ENCODE measurements around the gene LKAAEAR1. TPM values are rescaled to one million over a fixed set of nuclear protein-coding genes. Genes with fewer than 3 reads are reported as not detected.

The LKAAEAR1 gene
- polyA plus RNA-seq, 1 donor, result 0.19 TPM

DNA sequence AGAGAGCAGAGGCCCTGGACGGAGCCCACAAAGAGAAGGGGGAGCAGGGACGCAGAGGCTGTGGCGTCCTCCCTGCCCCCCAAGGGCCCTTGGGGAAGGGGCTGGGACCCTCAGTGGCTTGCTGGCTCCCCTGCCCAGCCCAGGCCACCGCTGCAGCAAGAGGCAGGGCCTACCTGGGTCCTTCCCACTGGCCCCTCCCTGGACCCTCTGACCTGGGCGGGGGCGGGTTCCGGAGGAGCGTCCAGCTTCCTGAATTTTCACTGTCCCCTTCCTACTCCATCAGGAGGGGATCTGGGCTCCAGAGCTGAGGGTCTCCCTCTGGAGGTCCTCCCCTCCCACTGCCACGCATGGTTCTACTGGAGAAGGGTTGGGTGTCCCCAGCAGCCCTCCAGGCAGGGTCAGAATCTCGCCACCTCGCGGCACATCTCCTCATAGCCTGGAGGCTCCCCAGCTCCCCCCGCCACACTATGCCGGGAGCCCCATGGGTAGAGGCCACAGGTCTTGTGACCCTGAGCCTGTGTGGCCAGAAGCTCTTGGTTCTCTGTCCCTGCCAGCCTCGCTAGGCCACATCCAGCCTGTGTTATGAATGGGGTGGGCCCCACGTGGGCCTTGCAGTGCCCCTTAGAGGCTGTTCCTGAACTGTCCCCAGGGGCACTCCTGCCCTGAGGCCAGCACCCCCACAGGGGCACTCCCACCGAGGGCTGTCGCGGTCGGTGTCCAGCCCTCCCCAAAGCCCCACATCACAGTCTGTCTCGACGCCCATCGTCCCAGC is 33.8 kb downstream of the LKAAEAR1 start:
- no peaks in the 10 kb centered on the region for H3K36me3 ChIP-seq (ENCODE audit: control insufficient read depth, insufficient read depth, low read length)
- H3K27ac ChIP-seq (ENCODE audit: low read length), result no peak overlapping the region
- peaks cover 2% of the 10 kb centered on the region for H3K4me1 ChIP-seq (ENCODE audit: control insufficient read depth, insufficient read depth, low read length)
- WGBS (ENCODE audit: insufficient coverage, low lambda C conversion rate), result no CpG with 5 or more reads among the region's 23 CpGs
- H3K4me3 ChIP-seq (ENCODE audit: low read length), result no peak overlapping the region
- no peak for DNase-seq
- peaks cover 8% of the 10 kb centered on the region for H3K9me3 ChIP-seq (ENCODE audit: control insufficient read depth, low read depth, low read length)
- H3K27me3 ChIP-seq (ENCODE audit: control insufficient read depth, insufficient read depth, low read length), result peaks cover 84% of the 10 kb centered on the region

DNA sequence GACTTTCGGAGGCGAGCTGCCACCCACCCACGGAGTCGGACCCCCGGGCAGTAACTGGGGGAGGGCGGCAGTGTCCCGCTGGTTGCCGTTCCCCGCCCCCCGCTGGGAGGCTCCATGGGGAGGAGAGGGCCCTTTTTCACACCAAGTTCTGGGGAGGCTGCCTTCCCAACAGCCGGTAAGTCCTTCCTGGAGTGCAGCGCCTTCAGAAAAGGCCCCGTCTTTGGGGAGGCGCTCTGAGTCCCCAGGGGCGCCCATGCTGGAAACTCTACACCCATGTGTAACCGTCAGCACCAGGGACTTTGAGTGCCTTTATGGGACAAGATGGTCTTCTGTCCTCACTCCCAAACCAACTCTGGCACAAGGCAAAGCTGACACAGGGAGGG is 34.3 kb downstream of the LKAAEAR1 start:
- no peaks in the 10 kb centered on the region for H3K36me3 ChIP-seq (ENCODE audit: control insufficient read depth, insufficient read depth, low read length)
- peaks cover 84% of the 10 kb centered on the region for H3K27me3 ChIP-seq (ENCODE audit: control insufficient read depth, insufficient read depth, low read length)
- H3K27ac ChIP-seq (ENCODE audit: low read length), result no peak overlapping the region
- H3K9me3 ChIP-seq (ENCODE audit: control insufficient read depth, low read depth, low read length), result peaks cover 8% of the 10 kb centered on the region
- no CpG with 5 or more reads among the region's 16 CpGs for WGBS (ENCODE audit: insufficient coverage, low lambda C conversion rate)
- no peak for DNase-seq
- peaks cover 2% of the 10 kb centered on the region for H3K4me1 ChIP-seq (ENCODE audit: control insufficient read depth, insufficient read depth, low read length)
- H3K4me3 ChIP-seq (ENCODE audit: low read length), result no peak overlapping the region

DNA sequence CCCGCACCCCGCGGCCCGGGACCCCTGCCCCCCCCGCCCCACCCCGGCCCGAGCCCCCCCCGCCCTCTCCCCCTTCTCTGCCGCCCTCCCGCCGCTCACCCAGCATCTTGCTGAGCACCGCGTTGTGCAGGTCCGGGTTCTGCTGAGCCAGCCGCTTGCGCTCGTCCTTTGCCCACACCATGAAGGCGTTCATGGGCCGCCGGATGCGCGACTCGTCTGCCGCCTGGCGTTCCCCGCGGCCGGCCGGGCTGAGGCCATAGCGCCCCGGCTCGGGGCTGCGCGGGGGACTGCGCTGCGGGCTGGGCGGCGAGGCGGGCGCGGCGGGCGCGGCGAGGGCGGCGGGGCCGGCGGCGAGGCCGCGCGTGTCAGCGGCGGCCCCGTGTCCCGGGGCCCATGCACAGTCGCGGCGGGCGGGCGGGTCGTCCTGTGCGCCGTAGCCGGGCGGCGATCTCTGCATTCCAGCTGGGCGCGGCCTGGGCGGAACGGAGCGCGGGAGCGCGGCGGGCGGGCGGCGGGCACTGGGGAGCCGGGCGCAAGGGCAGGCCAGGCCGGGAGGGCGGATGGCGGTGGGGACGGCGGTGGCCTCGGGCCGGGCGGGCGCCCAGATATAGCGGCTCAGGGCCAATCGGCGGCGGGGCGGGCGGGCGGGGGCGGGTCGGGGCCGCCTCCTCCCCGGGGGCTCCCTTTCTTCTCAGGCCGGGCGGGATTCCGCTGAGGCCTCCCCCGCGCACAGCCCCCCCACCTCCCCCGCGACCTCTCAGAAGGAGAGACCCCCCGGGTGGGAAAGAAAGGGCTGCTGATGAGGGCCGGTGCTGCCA is 34.9 kb downstream of the LKAAEAR1 start, which contains the start of gene SOX18:
Gene SOX18, minus strand, starts transcription at position 580 of the 818 bp plus-strand sequence. Its CDS starts 123 bp downstream, at position 457.
- Histone ChIP-seq H3K36me3 (ENCODE audit: control insufficient read depth, insufficient read depth, low read length) (no peaks in the 10 kb centered on the region), H3K27ac (ENCODE audit: low read length) (no peak within 1 kb of the TSS), H3K4me1 (ENCODE audit: control insufficient read depth, insufficient read depth, low read length) (peaks cover 2% of the 10 kb centered on the region), H3K27me3 (ENCODE audit: control insufficient read depth, insufficient read depth, low read length) (peaks cover 86% of the 10 kb centered on the region), H3K4me3 (ENCODE audit: low read length) (no peak within 1 kb of the TSS), H3K9me3 (ENCODE audit: control insufficient read depth, low read depth, low read length) (peaks cover 8% of the 10 kb centered on the region)
- no CpG with 5 or more reads among the region's 111 CpGs for WGBS (ENCODE audit: insufficient coverage, low lambda C conversion rate)
- DNase-seq, result no peak

DNA sequence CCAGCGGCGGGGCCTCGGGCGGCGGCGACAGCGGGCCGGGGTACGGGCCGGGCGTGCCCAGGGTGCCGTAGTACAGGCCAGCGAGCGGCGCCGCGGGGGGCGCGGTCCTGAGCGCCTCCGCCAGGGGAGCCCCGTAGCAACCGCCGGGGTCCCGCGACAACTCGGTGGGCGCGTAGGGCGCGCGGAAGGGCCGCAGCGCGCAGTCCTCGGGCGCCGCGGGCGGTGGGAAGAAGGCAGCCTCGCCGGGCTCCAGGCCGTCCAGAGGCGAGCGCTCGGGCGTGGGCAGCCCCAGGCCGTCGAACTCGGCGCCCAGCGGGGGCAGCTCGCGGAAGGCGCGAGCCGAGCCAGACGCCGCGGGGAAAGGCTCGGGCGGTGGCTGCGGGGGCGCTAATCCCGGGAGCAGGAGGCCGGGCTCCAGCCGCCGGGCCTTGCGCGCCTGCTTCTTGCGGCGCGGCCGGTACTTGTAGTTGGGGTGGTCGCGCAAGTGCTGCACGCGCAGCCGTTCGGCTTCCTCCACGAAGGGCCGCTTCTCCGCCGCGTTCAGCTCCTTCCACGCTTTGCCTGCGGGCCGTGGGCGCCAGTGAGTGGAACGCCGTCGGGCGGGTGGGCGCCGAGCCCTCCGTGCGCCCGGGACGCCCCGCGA is 35.7 kb downstream of the LKAAEAR1 start:
- no CpG with 5 or more reads among the region's 101 CpGs for WGBS (ENCODE audit: insufficient coverage, low lambda C conversion rate)
- no peaks in the 10 kb centered on the region for H3K4me1 ChIP-seq (ENCODE audit: control insufficient read depth, insufficient read depth, low read length)
- H3K27me3 ChIP-seq (ENCODE audit: control insufficient read depth, insufficient read depth, low read length), result peaks cover 85% of the 10 kb centered on the region
- peaks cover 8% of the 10 kb centered on the region for H3K9me3 ChIP-seq (ENCODE audit: control insufficient read depth, low read depth, low read length)
- DNase-seq, result no peak
- no peak overlapping the region for H3K4me3 ChIP-seq (ENCODE audit: low read length)
- no peak overlapping the region for H3K27ac ChIP-seq (ENCODE audit: low read length)
- H3K36me3 ChIP-seq (ENCODE audit: control insufficient read depth, insufficient read depth, low read length), result no peaks in the 10 kb centered on the region

DNA sequence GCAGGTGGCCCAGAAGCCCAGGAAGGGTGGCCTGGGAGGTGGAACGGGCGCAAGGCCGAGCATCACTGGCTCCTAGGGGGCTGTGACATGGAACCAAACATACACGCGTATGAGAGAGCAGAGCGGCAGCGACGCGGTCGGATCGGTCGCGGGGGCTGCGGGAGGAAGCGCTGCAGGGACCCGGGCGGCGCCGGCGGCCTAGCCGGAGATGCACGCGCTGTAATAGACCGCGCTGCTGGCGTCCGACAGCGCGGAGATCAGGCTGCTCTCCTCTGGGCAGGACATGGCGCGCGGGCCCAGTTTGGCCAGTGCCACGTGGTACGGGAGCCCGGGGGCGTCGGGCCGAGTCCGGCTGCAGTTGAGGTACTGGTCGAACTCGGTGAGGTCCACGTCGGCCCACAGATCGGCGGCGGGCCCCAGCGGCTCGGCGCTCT is 36.2 kb downstream of the LKAAEAR1 start:
- peaks cover 8% of the 10 kb centered on the region for H3K9me3 ChIP-seq (ENCODE audit: control insufficient read depth, low read depth, low read length)
- peaks cover 86% of the 10 kb centered on the region for H3K27me3 ChIP-seq (ENCODE audit: control insufficient read depth, insufficient read depth, low read length)
- H3K4me1 ChIP-seq (ENCODE audit: control insufficient read depth, insufficient read depth, low read length), result no peaks in the 10 kb centered on the region
- H3K4me3 ChIP-seq (ENCODE audit: low read length), result no peak overlapping the region
- no peak overlapping the region for H3K27ac ChIP-seq (ENCODE audit: low read length)
- DNase-seq, result no peak
- H3K36me3 ChIP-seq (ENCODE audit: control insufficient read depth, insufficient read depth, low read length), result no peaks in the 10 kb centered on the region
- WGBS (ENCODE audit: insufficient coverage, low lambda C conversion rate), result no CpG with 5 or more reads among the region's 49 CpGs

DNA sequence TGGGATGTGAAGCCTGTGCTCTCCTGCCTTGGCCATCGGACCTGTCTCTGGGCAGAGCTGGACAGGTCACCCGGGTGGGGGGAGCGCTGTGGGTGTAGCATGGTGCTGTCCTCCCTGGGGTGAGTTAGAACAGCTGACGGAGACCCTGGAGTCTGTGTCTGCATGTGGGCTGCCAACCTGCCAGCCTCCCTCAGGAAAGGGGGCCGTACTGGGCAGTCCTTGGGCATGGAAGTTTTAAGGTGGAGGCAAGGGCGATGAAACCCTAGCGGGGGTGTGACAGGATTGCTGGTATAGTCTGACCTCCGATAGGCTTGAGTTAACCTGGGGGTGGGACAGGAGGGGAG is 37.2 kb downstream of the LKAAEAR1 start:
- Histone ChIP-seq H3K9me3 (ENCODE audit: control insufficient read depth, low read depth, low read length) (peaks cover 8% of the 10 kb centered on the region), H3K4me1 (ENCODE audit: control insufficient read depth, insufficient read depth, low read length) (no peaks in the 10 kb centered on the region), H3K27me3 (ENCODE audit: control insufficient read depth, insufficient read depth, low read length) (peaks cover 82% of the 10 kb centered on the region), H3K36me3 (ENCODE audit: control insufficient read depth, insufficient read depth, low read length) (no peaks in the 10 kb centered on the region), H3K4me3 (ENCODE audit: low read length) (peak overlapping the region; percentile 4), H3K27ac (ENCODE audit: low read length) (no peak overlapping the region)
- no peak for DNase-seq
- no CpG with 5 or more reads among the region's 8 CpGs for WGBS (ENCODE audit: insufficient coverage, low lambda C conversion rate)

DNA sequence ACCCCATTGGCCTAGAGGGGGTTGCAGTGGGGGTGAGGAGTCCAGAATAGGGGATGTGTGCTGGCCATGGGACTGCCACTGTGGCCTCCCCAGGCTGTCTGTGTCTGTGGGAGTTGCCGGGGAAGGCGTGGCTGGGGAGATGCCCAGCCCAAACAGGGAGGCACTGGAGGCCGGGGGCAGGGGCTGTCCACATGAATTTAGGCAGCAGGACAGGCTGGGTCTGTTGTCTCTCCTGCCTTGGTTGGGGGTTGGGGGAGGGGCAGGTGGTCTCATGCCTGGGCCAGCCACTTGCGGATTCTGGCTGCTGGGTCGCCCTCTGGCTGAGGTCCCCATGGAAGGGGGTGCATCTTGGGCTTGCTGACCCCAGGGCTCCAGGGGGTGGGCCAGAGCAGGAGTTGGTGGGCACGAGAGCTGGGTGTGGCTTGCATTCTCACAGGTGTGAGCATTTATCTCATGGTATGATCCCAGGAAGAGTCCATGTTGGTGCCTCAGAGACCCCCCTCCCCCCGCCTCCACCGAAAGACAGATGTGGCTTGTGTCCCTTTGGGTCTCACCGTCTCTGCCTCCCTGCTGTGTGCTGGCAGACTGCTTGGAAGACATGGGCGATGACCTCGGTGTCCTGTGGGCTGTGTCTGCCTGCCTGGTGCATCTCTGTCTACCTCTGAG is 38.7 kb downstream of the LKAAEAR1 start:
- no peak for DNase-seq
- WGBS (ENCODE audit: insufficient coverage, low lambda C conversion rate), result no CpG with 5 or more reads among the region's 11 CpGs
- Histone ChIP-seq H3K4me1 (ENCODE audit: control insufficient read depth, insufficient read depth, low read length) (peaks cover 4% of the 10 kb centered on the region), H3K4me3 (ENCODE audit: low read length) (no peak overlapping the region), H3K27ac (ENCODE audit: low read length) (no peak overlapping the region), H3K27me3 (ENCODE audit: control insufficient read depth, insufficient read depth, low read length) (peaks cover 83% of the 10 kb centered on the region), H3K36me3 (ENCODE audit: control insufficient read depth, insufficient read depth, low read length) (no peaks in the 10 kb centered on the region), H3K9me3 (ENCODE audit: control insufficient read depth, low read depth, low read length) (peaks cover 8% of the 10 kb centered on the region)

DNA sequence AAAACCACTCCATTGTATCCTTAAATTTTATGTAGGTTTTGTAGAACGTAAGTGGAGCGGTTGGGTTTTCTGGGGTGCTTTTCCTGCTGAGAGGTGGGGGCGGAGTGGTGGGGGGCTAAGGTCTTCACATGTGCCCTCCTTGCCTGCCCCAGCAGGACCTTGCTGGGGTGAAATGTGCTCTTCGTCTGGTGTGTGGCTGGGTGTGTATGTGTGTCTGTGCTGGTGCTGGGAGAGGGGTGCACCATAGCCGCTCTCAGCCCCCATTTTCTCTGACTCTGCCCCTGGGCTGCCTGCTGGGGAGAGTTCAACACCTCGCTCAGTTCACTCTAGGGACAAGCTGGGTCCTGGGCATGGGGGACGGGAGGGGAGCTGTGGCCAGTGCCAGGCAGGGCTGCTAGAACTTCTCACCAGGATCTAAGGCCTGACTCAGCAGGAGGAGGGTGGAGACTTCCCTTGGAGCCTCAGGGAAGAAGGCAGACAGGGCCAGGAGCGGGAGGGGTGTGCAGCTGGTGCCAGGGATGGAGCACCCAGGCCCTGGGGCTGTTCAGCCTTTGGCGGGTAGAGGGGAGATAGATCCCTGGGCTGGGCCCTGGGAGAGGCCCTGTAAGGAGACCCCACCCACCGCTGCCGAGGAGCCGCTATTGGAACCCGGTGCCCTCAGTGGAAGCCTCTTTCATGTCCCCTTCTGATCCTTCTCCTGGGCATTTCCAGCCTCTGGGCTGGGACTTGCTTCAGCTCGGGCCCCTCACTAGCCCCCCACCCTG is 39.5 kb downstream of the LKAAEAR1 start:
- Histone ChIP-seq H3K9me3 (ENCODE audit: control insufficient read depth, low read depth, low read length) (peaks cover 5% of the 10 kb centered on the region), H3K36me3 (ENCODE audit: control insufficient read depth, insufficient read depth, low read length) (no peaks in the 10 kb centered on the region), H3K4me3 (ENCODE audit: low read length) (no peak overlapping the region), H3K4me1 (ENCODE audit: control insufficient read depth, insufficient read depth, low read length) (peaks cover 4% of the 10 kb centered on the region), H3K27me3 (ENCODE audit: control insufficient read depth, insufficient read depth, low read length) (peaks cover 83% of the 10 kb centered on the region), H3K27ac (ENCODE audit: low read length) (no peak overlapping the region)
- WGBS (ENCODE audit: insufficient coverage, low lambda C conversion rate), result no CpG with 5 or more reads among the region's 14 CpGs
- DNase-seq, result no peak

DNA sequence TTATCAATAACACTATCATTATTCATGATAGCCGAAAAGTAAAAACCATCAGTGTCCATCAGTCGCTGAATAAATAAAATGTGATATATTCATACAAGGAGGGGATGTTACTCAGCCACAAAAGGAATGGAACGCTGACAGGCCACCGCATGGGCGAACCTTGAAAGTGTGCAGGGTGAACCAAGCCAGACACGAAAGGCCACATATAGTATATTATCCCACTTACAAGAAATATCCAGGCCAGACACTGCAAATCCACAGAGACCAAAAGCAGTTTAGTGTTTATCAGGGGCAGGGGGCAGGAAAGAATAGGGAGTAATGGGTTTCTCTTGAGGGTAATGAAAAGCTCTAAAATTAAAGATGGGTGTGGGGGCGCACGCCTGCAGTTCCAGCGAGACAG is 40.4 kb downstream of the LKAAEAR1 start:
- Histone ChIP-seq H3K27ac (ENCODE audit: low read length) (no peak overlapping the region), H3K36me3 (ENCODE audit: control insufficient read depth, insufficient read depth, low read length) (no peaks in the 10 kb centered on the region), H3K27me3 (ENCODE audit: control insufficient read depth, insufficient read depth, low read length) (peaks cover 89% of the 10 kb centered on the region), H3K9me3 (ENCODE audit: control insufficient read depth, low read depth, low read length) (peaks cover 5% of the 10 kb centered on the region), H3K4me1 (ENCODE audit: control insufficient read depth, insufficient read depth, low read length) (peaks cover 8% of the 10 kb centered on the region), H3K4me3 (ENCODE audit: low read length) (no peak overlapping the region)
- no peak for DNase-seq
- no CpG with 5 or more reads among the region's 9 CpGs for WGBS (ENCODE audit: insufficient coverage, low lambda C conversion rate)

Measured in large intestine (tissue), 3 donors.